Adipocyte (in vitro differentiated cells): ENCODE results near the gene RFX8.

ENCODE experiments used
- DNase-seq: peaks from one replicate; pipeline ENCODE4 v3.0.0-alpha.2; 2015; ENCODE audit warnings: low read depth
- H3K27me3 ChIP-seq: replicated peaks from 2 replicates; pipeline ENCODE4 v1.7.0; 2013; ENCODE audit warnings: mild to moderate bottlenecking, low read length, moderate library complexity; ENCODE audit not compliant: control insufficient read depth, insufficient read depth
- H3K36me3 ChIP-seq: 2 replicates; pipeline ENCODE4 v1.7.0; 2013; ENCODE audit warnings: low read length, mild to moderate bottlenecking, moderate library complexity; ENCODE audit not compliant: control insufficient read depth, insufficient read depth, severe bottlenecking
- H3K4me1 ChIP-seq: 2 replicates; pipeline ENCODE4 v1.7.0; 2013; ENCODE audit warnings: mild to moderate bottlenecking, low read length, moderate library complexity; ENCODE audit not compliant: control insufficient read depth, insufficient read depth
- H3K4me3 ChIP-seq: 2 replicates; pipeline ENCODE4 v1.7.0; 2013; ENCODE audit warnings: mild to moderate bottlenecking, low read length, moderate library complexity
- H3K9ac ChIP-seq: 2 replicates; pipeline ENCODE4 v1.7.0; 2013; ENCODE audit warnings: mild to moderate bottlenecking, low read length, moderate library complexity
- H3K9me3 ChIP-seq: 2 replicates; pipeline ENCODE4 v1.7.0; 2013; ENCODE audit warnings: mild to moderate bottlenecking, low read length, moderate library complexity; ENCODE audit not compliant: control insufficient read depth

Gene RFX8

DNA sequence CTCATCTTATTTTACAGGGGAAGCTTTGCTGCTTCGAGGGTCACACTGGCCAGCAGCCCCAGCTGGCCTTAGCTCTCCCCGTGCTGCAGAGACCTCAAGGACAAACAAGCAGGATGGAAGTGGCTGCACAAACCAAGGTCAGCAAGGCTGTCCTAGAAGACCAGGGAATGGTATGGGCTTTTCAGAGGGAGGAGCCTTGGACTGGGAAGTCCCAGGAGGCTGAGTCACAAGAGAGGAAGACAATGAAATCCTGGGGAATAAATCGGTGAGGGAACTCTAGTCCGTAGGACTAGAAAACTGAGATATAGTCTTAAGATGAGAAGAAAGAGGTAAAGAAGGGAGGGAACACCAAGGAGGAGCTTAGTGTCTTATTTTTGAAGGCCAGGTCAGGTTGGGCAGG lies 103.3 kb downstream of the RFX8 start:
- no peak for DNase-seq
- no peaks in the 10 kb centered on the region for H3K36me3 ChIP-seq
- no peak overlapping the region for H3K9ac ChIP-seq
- no peaks in the 10 kb centered on the region for H3K27me3 ChIP-seq
- H3K4me3 ChIP-seq, result no peak overlapping the region
- no peaks in the 10 kb centered on the region for H3K4me1 ChIP-seq
- peaks cover 6% of the 10 kb centered on the region for H3K9me3 ChIP-seq

DNA sequence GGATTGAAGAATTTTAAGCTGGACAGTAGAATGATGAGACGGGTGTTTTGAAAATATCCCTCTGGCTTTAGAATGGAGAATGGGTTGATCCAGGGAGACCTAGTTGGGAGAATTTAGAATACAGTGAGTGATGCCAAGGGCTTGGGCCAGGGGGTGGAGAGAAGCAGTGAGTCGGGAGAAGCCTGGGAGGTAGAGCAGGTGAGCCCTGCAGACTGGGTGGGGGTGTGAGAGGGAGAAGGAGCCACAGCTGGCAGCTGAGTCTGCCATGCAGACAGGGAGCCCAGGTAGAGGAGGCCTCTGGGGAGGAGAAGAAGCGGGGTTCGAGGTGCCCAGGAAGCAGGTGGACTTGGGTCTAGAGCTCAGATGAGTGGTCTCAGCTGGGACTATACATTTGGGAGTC lies 105.8 kb downstream of the RFX8 start:
- no peak overlapping the region for H3K4me3 ChIP-seq
- DNase-seq, result no peak
- H3K9me3 ChIP-seq, result peaks cover 6% of the 10 kb centered on the region
- no peak overlapping the region for H3K9ac ChIP-seq
- H3K27me3 ChIP-seq, result no peaks in the 10 kb centered on the region
- H3K4me1 ChIP-seq, result peaks cover 13% of the 10 kb centered on the region
- no peaks in the 10 kb centered on the region for H3K36me3 ChIP-seq

DNA sequence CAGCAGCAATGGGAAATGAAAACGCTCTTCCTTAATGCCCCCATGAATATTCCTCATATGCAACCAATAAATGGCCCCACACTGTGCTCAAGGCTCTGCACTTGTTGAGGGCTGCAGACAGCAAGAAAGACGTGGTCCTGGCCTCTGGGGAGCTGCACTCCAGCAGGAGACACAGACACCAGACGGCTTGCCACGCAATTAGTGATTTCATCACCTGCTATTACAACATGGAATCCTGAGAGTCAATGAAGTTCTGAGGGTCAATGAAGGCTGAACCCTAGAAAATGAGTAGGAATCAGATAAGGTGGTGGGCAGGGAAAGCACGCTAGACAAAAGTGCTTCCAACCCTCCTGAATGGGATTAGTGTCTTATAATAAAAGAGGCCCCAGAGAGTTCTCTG lies 106.5 kb downstream of the RFX8 start:
- H3K9me3 ChIP-seq, result peaks cover 6% of the 10 kb centered on the region
- no peaks in the 10 kb centered on the region for H3K27me3 ChIP-seq
- no peaks in the 10 kb centered on the region for H3K36me3 ChIP-seq
- H3K9ac ChIP-seq, result no peak overlapping the region
- peaks cover 13% of the 10 kb centered on the region for H3K4me1 ChIP-seq
- DNase-seq, result no peak
- H3K4me3 ChIP-seq, result no peak overlapping the region

DNA sequence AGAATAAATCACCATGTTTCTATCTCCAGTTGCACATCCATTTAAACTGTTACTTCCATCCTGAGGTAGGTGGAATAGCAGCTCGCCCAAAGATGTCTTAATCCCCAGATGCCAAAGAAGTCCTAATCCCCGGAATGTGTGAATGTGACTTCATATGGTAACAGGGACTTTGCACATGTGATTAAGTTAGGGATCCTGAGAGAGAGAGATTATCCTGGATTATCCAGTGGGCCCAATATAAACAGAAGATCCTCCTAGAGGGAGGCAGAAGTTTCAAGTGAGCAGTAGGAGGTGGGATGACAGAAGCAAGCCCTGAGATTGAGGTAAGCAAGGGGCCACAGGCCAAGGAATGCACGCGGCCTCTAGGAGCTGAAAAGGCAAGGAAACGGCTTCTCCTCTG lies 107.4 kb downstream of the RFX8 start:
- Histone ChIP-seq H3K4me3 (no peak overlapping the region), H3K9ac (no peak overlapping the region), H3K36me3 (no peaks in the 10 kb centered on the region), H3K4me1 (peaks cover 13% of the 10 kb centered on the region), H3K27me3 (peaks cover 7% of the 10 kb centered on the region), H3K9me3 (no peaks in the 10 kb centered on the region)
- no peak for DNase-seq

DNA sequence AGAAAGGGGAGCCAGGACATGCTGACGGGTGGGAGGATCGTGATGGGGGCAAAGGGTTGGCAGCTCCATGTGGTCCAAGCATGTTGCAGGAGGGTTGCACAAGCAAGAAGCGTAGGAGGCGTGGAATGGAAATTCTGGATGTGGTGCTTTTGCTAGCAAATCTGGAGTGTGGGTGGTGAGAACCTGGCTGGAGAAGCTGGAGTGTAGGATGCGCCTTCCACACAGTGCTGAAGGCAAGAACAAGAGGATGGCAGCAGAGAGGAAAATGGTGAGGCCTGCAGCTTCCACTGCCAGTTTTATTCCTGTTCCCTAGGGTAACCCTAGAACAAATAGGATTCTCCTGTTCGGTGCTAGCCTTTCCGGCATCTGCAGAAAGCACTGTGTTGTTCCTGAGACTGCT lies 110.0 kb downstream of the RFX8 start:
- no peak overlapping the region for H3K4me3 ChIP-seq
- H3K9ac ChIP-seq, result no peak overlapping the region
- H3K27me3 ChIP-seq, result peaks cover 10% of the 10 kb centered on the region
- H3K36me3 ChIP-seq, result no peaks in the 10 kb centered on the region
- peaks cover 13% of the 10 kb centered on the region for H3K4me1 ChIP-seq
- no peak for DNase-seq
- no peaks in the 10 kb centered on the region for H3K9me3 ChIP-seq

DNA sequence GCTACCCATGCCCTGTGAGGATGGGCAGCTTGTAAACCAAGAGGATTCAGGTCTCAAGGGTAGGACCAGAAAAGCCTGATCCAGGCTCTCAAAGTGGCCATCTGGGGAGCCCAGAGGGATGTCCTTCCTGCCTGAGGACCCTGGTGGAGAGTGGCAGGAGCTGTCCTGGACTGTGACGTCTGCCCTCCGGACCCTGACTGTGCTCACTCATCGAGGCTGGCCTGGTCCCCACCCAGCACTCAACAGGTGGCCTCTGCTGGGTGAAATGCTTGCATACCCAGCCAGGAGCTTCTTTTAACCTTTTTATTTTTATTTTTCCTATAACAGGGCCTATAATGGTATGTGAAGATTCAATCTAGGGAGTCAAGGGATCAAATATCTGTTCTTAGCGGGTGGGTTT lies 112.1 kb downstream of the RFX8 start:
- no peaks in the 10 kb centered on the region for H3K9me3 ChIP-seq
- peaks cover 10% of the 10 kb centered on the region for H3K27me3 ChIP-seq
- H3K4me1 ChIP-seq, result peaks cover 13% of the 10 kb centered on the region
- H3K4me3 ChIP-seq, result no peak overlapping the region
- DNase-seq, result no peak
- H3K9ac ChIP-seq, result no peak overlapping the region
- H3K36me3 ChIP-seq, result no peaks in the 10 kb centered on the region

DNA sequence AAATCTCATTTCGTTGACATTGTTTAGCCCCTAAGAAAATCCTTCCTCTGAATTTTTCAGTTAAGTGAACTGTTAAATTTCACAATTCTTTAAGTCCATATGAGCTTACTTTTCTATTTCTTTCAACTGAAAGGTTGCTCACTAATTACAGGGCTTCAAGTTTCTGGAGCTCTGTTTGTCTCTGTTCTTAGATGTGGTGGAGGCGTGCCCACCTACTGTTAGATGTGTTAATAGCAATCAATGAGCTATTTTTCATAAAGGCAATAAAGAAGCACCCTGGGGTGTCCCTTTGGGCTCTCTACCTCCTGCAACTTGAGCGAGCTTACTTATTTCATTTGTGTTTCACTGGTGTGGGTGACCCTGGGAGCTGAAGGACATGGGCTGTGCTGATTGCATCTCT lies 112.6 kb downstream of the RFX8 start:
- Histone ChIP-seq H3K4me1 (peaks cover 13% of the 10 kb centered on the region), H3K36me3 (no peaks in the 10 kb centered on the region), H3K9ac (no peak overlapping the region), H3K27me3 (peaks cover 10% of the 10 kb centered on the region), H3K4me3 (no peak overlapping the region), H3K9me3 (no peaks in the 10 kb centered on the region)
- no peak for DNase-seq

DNA sequence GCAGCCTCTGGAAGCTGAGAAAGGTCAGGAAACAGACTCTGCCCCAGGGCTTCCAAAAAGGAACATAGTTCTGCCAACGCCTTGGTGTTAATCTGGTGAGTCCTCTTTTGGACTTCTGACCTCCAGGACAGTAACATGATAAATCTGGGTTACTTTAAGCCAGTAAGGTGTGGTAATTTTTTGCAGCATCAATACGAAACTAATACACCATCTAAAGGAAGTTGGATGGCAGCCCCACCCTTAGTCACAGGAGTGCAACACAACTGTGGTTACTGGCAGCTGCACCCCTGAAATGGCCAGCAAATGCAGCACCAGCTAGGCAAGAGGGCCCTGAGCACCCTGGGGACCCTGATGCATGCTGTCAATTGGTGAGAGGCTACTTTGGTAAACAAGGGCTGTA lies 113.4 kb downstream of the RFX8 start:
- DNase-seq, result no peak
- Histone ChIP-seq H3K9me3 (no peaks in the 10 kb centered on the region), H3K9ac (no peak overlapping the region), H3K36me3 (no peaks in the 10 kb centered on the region), H3K4me1 (peaks cover 15% of the 10 kb centered on the region), H3K27me3 (peaks cover 10% of the 10 kb centered on the region), H3K4me3 (no peak overlapping the region)

DNA sequence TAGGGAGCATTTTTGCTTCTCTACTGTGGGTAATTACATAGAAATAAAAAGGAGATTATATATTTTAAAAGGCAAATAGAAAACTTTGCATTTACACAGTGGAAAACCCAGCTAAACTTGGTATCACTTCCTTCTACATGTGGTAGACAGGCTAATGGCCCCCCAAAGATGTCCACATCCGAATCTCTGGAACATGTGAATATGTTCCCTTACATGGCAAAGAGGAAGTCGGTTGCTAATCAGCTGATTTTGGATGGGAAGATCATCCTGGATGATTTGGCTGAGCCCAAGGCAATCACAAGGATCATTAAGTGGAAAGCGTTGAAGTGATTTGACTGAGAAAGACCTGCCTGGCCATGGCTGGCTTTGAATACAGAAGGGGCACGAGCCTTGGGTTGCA lies 113.8 kb downstream of the RFX8 start:
- H3K4me3 ChIP-seq, result no peak overlapping the region
- H3K9me3 ChIP-seq, result no peaks in the 10 kb centered on the region
- no peaks in the 10 kb centered on the region for H3K36me3 ChIP-seq
- peaks cover 10% of the 10 kb centered on the region for H3K27me3 ChIP-seq
- peaks cover 17% of the 10 kb centered on the region for H3K4me1 ChIP-seq
- no peak overlapping the region for H3K9ac ChIP-seq
- no peak for DNase-seq

DNA sequence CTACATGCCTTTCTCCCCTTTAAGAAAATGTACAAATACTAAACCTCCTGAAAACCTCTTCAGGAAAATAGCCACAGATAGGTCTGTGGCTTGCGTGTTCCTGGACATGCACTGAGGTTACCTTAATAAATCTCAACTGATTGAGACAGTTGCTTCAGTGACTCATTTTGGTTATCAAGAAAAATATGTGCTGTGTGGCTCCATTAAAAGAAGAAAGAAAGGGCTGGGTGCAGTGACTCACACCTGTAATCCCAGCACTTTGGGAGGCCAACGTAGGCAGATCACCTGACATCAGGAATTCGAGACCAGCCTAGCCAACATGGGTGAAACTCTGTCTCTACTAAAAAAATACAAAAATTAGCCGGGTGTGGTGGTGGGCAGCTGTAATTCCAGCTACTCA lies 114.7 kb downstream of the RFX8 start:
- H3K9ac ChIP-seq, result no peak overlapping the region
- peaks cover 10% of the 10 kb centered on the region for H3K27me3 ChIP-seq
- H3K36me3 ChIP-seq, result no peaks in the 10 kb centered on the region
- no peak overlapping the region for H3K4me3 ChIP-seq
- no peak for DNase-seq
- no peaks in the 10 kb centered on the region for H3K9me3 ChIP-seq
- H3K4me1 ChIP-seq, result peaks cover 13% of the 10 kb centered on the region

DNA sequence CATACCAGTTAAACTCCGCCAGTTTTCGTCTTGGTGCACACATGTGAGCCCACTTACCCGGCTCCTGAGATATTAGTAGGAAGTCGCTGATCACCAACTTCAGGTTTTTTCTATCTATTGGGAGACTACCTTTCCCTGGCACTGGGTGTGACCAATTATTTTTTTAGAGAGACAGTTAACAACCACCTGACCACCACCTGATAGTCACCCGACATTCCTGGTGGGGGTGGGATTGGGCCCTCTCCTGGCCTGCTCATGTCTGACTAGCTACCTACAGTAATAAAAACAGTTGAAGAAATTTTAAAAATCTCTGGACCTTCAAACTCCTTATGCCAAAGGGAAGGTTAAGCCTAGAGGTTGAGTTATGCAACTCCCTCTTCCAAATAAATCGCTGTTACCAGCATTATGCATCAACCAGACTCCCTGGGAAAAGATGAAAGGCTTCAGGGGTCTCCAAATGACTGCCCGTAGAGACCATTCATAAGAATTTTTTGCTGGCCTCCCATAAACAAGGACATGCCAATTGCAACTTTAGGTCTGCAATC lies 115.4 kb downstream of the RFX8 start:
- no peaks in the 10 kb centered on the region for H3K9me3 ChIP-seq
- H3K4me1 ChIP-seq, result peaks cover 11% of the 10 kb centered on the region
- H3K4me3 ChIP-seq, result no peak overlapping the region
- H3K27me3 ChIP-seq, result peaks cover 10% of the 10 kb centered on the region
- no peak for DNase-seq
- H3K36me3 ChIP-seq, result no peaks in the 10 kb centered on the region
- no peak overlapping the region for H3K9ac ChIP-seq

DNA sequence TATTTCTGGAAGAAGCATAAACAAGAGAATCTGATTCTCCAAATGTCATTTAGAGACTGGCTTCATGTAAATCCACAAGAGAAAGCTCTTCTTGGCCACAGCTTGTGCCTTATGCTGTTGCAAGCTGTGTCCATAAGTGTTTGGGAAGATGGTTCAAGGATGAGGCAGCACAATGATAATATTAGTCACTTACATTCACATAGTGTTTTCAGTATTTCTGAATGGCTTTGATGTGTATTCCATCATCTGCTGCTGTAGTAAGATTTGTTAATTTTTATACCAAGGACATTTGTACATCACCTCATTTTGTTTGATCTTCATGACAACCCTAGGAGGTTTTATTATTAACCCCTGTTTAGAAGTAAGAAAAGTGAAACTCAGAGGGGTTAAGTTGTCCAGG lies 117.5 kb downstream of the RFX8 start:
- H3K27me3 ChIP-seq, result peaks cover 3% of the 10 kb centered on the region
- no peak overlapping the region for H3K4me3 ChIP-seq
- H3K9me3 ChIP-seq, result no peaks in the 10 kb centered on the region
- H3K36me3 ChIP-seq, result no peaks in the 10 kb centered on the region
- DNase-seq, result no peak
- H3K9ac ChIP-seq, result no peak overlapping the region
- peaks cover 11% of the 10 kb centered on the region for H3K4me1 ChIP-seq
